Measurements from ENCODE around the gene CRMP1.
"Not testable (repeated sequence)": the region's sequence is repeated elsewhere in the genome, so short reads cannot be mapped to it uniquely, and the experiment has no call there.

The CRMP1 gene

DNA sequence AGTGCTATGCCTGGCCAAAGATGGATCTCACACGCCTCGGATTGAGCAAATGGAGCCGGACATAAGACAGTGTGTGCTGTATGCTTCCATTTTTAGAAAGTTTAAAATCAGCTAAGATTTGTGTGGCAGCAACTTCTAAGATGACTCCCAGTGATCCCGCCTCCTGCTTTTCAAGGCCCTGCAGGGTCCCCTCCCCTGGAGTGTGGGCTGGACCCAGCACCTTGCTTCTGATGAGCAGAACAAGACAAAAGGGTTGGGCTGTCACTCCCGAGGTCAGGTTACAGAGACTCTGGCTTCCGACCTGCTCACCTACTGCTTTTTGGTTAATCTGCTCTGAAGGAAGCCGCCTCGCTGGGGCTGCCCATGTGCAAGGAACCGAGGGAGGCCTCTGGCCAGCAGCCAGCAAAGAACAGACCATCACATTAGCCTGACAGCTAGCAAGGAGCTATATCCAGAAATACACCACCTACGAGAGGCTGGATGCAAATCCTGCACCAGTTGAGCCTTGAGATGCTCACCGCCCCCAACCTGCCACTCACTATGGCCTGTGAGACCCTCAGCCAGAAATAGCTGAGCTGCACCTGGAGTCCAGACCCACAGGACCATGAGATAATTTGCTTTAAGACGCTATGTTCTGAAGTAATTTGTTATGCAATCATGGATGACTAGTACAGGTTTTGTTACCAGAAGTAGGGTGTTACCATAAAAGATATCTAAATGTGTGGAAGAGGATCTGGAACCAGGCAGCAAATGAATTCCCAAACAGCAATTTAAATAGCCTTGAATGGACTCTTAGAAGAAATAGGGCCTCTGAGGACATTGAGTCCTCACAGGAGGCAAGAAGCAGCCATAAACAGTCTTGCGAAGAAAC is 47.6 kb downstream of the CRMP1 start:
- no peak overlapping the region for H3K9ac ChIP-seq (ENCODE audit: low read length)
- no peaks in the 10 kb centered on the region for H3K27me3 ChIP-seq (ENCODE audit: control insufficient read depth in 1 of 2, insufficient read depth in 2 of 2, low read length in 2 of 2)
- no peak overlapping the region for H3K4me3 ChIP-seq (ENCODE audit: low read depth in 1 of 2, low read length in 2 of 2)
- no peaks in the 10 kb centered on the region for H3K36me3 ChIP-seq (ENCODE audit: insufficient read depth, low read length)
- H3K4me1 ChIP-seq (ENCODE audit: insufficient read depth, low read length) = peaks cover 17% of the 10 kb centered on the region
- no peaks in the 10 kb centered on the region for H3K9me3 ChIP-seq (ENCODE audit: low read length)
- H3K27ac ChIP-seq (ENCODE audit: low read depth, low read length) = no peak overlapping the region

DNA sequence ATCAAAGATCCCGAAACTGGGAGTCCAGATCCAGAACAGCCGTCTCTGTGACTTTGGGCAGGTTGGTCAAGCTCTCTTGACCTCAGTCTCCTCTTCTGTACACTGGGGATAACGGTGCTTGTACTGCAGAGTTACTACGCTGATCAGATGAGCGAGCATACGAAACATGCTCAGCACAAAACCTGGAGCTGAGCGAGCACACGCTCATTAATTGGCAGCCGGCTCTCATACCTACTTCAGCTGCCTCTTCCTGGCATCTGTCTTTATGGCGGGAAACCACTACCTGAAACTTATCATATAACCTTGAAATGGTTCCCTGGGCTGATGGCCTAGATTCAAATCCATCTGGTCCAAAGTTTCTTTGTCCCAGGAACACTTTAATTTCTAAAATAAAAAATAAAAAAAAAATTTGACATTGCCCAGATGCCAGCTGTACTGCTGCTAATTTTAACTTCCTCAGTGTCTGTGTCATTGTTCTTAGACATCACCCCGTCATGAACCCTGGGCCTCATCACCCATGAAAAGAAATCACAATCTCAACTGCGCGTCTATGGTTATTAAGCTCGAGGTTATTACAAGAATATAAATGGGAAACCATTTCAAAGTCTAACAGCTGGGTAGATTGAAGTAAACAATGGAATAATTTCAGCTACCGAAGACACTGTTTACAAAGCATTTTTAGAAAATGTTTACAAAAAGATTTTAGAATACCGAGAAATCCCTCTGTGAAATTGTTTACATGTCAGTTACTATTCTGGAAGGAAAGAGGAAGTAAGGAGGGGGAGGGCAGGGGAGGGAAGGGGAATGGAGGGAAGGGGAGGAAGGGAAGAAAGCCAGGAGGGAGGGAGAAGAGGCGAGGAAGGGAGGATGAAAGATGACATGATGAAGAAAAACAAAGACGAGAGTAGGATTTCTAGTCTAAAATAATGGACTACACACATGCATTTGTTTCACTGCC is 49.0 kb downstream of the CRMP1 start:
- Histone ChIP-seq H3K36me3 (ENCODE audit: insufficient read depth, low read length) (no peaks in the 10 kb centered on the region), H3K27ac (ENCODE audit: low read depth, low read length) (no peak overlapping the region), H3K4me3 (ENCODE audit: low read depth in 1 of 2, low read length in 2 of 2) (no peak overlapping the region), H3K4me1 (ENCODE audit: insufficient read depth, low read length) (peaks cover 21% of the 10 kb centered on the region), H3K27me3 (ENCODE audit: control insufficient read depth in 1 of 2, insufficient read depth in 2 of 2, low read length in 2 of 2) (no peaks in the 10 kb centered on the region), H3K9me3 (ENCODE audit: low read length) (no peaks in the 10 kb centered on the region), H3K9ac (ENCODE audit: low read length) (no peak overlapping the region)

DNA sequence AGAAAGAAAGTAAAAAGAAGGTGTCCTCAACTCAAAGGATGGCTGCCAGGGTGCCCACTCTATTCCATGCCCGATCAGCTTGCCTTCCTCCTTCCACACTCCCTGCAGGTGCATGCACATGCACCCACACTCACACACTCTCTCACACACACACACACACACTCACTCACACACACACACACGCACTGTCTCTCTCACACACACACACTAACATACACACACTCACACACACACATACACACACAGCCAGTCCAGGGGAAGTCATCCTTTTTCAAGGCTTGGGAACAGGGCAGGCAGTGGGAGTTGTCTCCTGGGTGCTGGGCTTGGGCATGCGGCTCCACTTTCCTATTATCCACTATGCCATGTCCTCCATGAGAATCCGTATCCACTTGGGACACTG is 50.4 kb downstream of the CRMP1 start:
- H3K4me3 ChIP-seq (ENCODE audit: low read depth in 1 of 2, low read length in 2 of 2) = no peak overlapping the region

DNA sequence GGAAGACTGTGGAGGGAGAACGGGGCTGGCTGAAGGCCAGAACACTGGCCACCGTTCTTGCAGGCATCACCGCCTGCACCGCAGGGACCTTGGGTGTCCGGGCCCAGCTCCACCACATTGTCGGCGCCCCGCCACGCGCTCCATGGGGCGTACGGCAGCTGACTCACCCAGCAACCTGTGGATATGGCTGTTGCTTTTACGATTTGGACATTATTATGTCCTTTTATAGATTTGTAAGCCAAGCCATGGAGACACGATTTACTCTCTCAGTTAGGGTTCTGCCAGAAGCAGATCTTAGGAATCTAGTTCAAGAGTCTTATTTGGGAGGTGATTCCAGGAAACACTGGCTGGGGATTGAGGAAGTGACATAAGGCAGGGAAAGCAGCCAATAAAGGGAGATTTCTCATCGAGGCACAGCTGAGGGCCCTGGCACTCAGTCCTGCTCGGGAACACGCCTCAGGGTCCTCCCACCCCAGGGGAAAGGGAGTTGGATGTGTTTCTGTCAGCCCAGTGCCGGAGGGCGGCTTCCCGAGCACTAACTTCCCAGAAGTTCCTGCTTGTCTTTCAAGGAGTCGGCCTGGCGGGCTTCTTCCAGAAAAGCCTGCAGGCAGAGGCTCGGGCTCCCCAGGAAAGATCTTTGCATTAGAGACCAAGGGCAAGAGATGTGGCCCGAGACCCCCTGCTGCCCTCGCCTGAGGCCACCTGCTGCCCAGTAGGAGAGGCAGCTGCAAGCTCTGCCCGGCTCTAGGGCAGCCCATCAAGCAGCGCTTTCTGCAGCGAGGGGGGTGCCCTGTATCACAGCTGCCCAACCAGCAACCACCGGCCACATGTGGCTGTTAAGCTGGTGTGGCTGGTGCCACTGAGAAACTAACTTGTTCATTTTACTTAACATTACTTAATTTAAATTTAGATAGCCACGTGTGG is 52.9 kb downstream of the CRMP1 start:
- no peaks in the 10 kb centered on the region for H3K9me3 ChIP-seq (ENCODE audit: low read length)
- H3K27ac ChIP-seq (ENCODE audit: low read depth, low read length) = peak overlapping the region; percentile 12
- no peak overlapping the region for H3K4me3 ChIP-seq (ENCODE audit: low read depth in 1 of 2, low read length in 2 of 2)
- peaks cover 16% of the 10 kb centered on the region for H3K4me1 ChIP-seq (ENCODE audit: insufficient read depth, low read length)
- no peaks in the 10 kb centered on the region for H3K36me3 ChIP-seq (ENCODE audit: insufficient read depth, low read length)
- H3K27me3 ChIP-seq (ENCODE audit: control insufficient read depth in 1 of 2, insufficient read depth in 2 of 2, low read length in 2 of 2) = no peaks in the 10 kb centered on the region
- H3K9ac ChIP-seq (ENCODE audit: low read length) = no peak overlapping the region

More for the DNA sequence above, 50.4 kb downstream of the CRMP1 start:
- Histone ChIP-seq H3K9ac (ENCODE audit: low read length) (no peak overlapping the region), H3K4me1 (ENCODE audit: insufficient read depth, low read length) (peaks cover 21% of the 10 kb centered on the region), H3K27ac (ENCODE audit: low read depth, low read length) (no peak overlapping the region), H3K36me3 (ENCODE audit: insufficient read depth, low read length) (no peaks in the 10 kb centered on the region), H3K9me3 (ENCODE audit: low read length) (no peaks in the 10 kb centered on the region), H3K27me3 (ENCODE audit: control insufficient read depth in 1 of 2, insufficient read depth in 2 of 2, low read length in 2 of 2) (no peaks in the 10 kb centered on the region)

DNA sequence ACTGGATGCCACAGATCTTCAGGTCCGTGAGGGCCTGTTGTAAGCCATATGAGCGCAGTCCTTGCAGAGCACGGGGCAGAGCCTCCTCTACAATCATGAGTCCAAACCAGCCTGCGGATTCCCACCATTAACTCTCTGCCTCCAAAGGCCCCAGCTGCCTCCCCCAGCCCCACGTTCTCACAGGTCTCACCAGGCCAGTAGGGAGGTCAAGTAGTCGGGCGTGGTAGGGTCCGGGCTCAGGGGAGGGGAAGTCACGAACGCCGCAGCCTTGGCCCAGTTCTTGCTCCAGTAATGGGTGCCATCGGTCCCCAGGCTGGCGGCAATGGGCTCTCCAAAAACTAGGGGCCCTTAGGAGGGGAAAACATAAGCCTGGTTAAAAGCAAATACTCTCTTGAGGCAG is 53.6 kb downstream of the CRMP1 start:
- Histone ChIP-seq H3K27me3 (ENCODE audit: control insufficient read depth in 1 of 2, insufficient read depth in 2 of 2, low read length in 2 of 2) (no peaks in the 10 kb centered on the region), H3K27ac (ENCODE audit: low read depth, low read length) (no peak overlapping the region), H3K9me3 (ENCODE audit: low read length) (no peaks in the 10 kb centered on the region), H3K9ac (ENCODE audit: low read length) (no peak overlapping the region), H3K36me3 (ENCODE audit: insufficient read depth, low read length) (no peaks in the 10 kb centered on the region), H3K4me1 (ENCODE audit: insufficient read depth, low read length) (peaks cover 9% of the 10 kb centered on the region), H3K4me3 (ENCODE audit: low read depth in 1 of 2, low read length in 2 of 2) (no peak overlapping the region)

GRCh38 chr4:5837483-5837882 is 55.4 kb downstream of the CRMP1 start:
- H3K27ac ChIP-seq (ENCODE audit: low read depth, low read length); H3K9me3 ChIP-seq (ENCODE audit: low read length); H3K4me3 ChIP-seq (ENCODE audit: low read depth in 1 of 2, low read length in 2 of 2); H3K9ac ChIP-seq (ENCODE audit: low read length); H3K4me1 ChIP-seq (ENCODE audit: insufficient read depth, low read length); H3K27me3 ChIP-seq (ENCODE audit: control insufficient read depth in 1 of 2, insufficient read depth in 2 of 2, low read length in 2 of 2); H3K36me3 ChIP-seq (ENCODE audit: insufficient read depth, low read length): not testable (repeated sequence)

DNA sequence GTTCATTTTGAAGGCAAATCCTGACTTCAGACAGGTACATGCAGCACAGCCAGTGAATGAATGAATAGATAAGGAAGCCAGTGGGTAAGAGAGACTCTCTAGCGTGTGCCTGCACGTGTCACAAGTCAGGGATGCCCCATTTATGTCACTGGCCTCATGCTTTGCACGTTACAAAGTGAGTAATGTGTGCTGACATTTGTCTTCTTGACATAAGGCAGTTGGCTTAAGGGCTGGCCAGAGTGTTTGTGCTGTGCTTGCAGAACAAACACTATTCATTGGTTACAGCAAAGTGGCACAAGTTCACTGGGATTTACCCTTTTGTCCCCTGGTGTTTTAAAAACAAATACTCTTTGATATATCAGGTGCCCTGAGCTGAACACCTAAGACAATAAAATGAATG is 55.9 kb downstream of the CRMP1 start:
- no peak overlapping the region for H3K9ac ChIP-seq (ENCODE audit: low read length)
- H3K4me3 ChIP-seq (ENCODE audit: low read depth in 1 of 2, low read length in 2 of 2) = no peak overlapping the region
- no peak overlapping the region for H3K27ac ChIP-seq (ENCODE audit: low read depth, low read length)
- H3K4me1 ChIP-seq (ENCODE audit: insufficient read depth, low read length) = peaks cover 4% of the 10 kb centered on the region
- no peaks in the 10 kb centered on the region for H3K36me3 ChIP-seq (ENCODE audit: insufficient read depth, low read length)
- no peaks in the 10 kb centered on the region for H3K27me3 ChIP-seq (ENCODE audit: control insufficient read depth in 1 of 2, insufficient read depth in 2 of 2, low read length in 2 of 2)
- no peaks in the 10 kb centered on the region for H3K9me3 ChIP-seq (ENCODE audit: low read length)

GRCh38 chr4:5828005-5828391 is 64.9 kb downstream of the CRMP1 start:
- no peaks in the 10 kb centered on the region for H3K27me3 ChIP-seq (ENCODE audit: control insufficient read depth in 1 of 2, insufficient read depth in 2 of 2, low read length in 2 of 2)
- no peaks in the 10 kb centered on the region for H3K9me3 ChIP-seq (ENCODE audit: low read length)
- H3K9ac ChIP-seq (ENCODE audit: low read length) = no peak overlapping the region
- H3K4me3 ChIP-seq (ENCODE audit: low read depth in 1 of 2, low read length in 2 of 2) = no peak overlapping the region
- no peak overlapping the region for H3K27ac ChIP-seq (ENCODE audit: low read depth, low read length)
- peaks cover 3% of the 10 kb centered on the region for H3K36me3 ChIP-seq (ENCODE audit: insufficient read depth, low read length)
- H3K4me1 ChIP-seq (ENCODE audit: insufficient read depth, low read length) = peaks cover 6% of the 10 kb centered on the region

GRCh38 chr4:5827108-5828004 is 65.5 kb downstream of the CRMP1 start:
- Histone ChIP-seq H3K27ac (ENCODE audit: low read depth, low read length) (no peak overlapping the region), H3K4me3 (ENCODE audit: low read depth in 1 of 2, low read length in 2 of 2) (no peak overlapping the region), H3K9ac (ENCODE audit: low read length) (no peak overlapping the region), H3K36me3 (ENCODE audit: insufficient read depth, low read length) (peaks cover 3% of the 10 kb centered on the region), H3K9me3 (ENCODE audit: low read length) (no peaks in the 10 kb centered on the region), H3K4me1 (ENCODE audit: insufficient read depth, low read length) (peaks cover 6% of the 10 kb centered on the region), H3K27me3 (ENCODE audit: control insufficient read depth in 1 of 2, insufficient read depth in 2 of 2, low read length in 2 of 2) (no peaks in the 10 kb centered on the region)

DNA sequence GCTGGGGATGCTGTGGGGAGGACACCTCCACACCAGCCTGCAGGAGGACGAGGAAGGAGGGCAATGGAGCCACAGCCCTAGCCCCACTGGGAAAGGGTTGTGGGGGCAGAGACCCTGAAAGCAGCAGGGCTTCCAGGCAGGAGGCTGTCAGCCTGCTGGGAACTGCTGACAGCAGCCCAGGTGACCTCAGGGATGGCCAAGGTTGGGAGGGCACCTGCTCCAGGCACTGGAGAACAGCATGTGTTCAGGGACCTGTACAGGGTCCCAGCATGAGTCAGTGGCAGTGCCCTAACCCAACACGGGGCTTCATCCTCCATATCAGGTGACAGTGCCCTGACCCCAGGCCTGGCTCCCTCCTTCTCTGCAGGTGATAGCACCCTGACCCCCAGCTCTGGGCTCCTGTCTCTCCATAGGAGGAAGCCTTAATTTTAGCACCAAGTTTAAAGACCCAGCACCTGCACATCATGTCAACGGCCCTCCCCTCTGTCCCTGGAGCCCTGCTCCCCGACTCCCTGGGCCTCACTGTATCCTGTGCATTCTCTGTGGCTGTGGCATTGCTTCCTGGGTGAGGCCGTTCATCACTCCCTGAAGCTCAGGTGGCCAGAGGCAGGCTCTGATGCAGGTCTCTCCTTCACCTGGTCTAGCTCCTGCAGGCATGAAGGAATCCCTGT is 66.3 kb downstream of the CRMP1 start:
- Histone ChIP-seq H3K27ac (ENCODE audit: low read depth, low read length) (no peak overlapping the region), H3K36me3 (ENCODE audit: insufficient read depth, low read length) (peaks cover 10% of the 10 kb centered on the region), H3K4me1 (ENCODE audit: insufficient read depth, low read length) (peaks cover 6% of the 10 kb centered on the region), H3K27me3 (ENCODE audit: control insufficient read depth in 1 of 2, insufficient read depth in 2 of 2, low read length in 2 of 2) (no peaks in the 10 kb centered on the region), H3K9ac (ENCODE audit: low read length) (no peak overlapping the region), H3K4me3 (ENCODE audit: low read depth in 1 of 2, low read length in 2 of 2) (no peak overlapping the region), H3K9me3 (ENCODE audit: low read length) (no peaks in the 10 kb centered on the region)

Measured in muscle layer of colon (tissue), 2 donors.